B cell (primary cell): ENCODE results near the gene ACACB. TPM values are rescaled to one million over a fixed set of nuclear protein-coding genes. Genes with fewer than 3 reads are reported as not detected.

ENCODE experiments used
- ATAC-seq: fragments of 200-7000 bp; cut with Tn5 transposase; one replicate; pipeline ENCODE4 v1.10.0; 2021; ENCODE audit warnings: low read depth, mild to moderate bottlenecking, moderate number of reproducible peaks, moderate library complexity
- CTCF ChIA-PET: fragments of 350-600 bp; sonication (Branson Sonifier 250); formaldehyde crosslinking; loops from one replicate; lab custom pipeline; 2021; ENCODE audit warnings: antibody characterized with exemption, inconsistent platforms; lab: Charles Lee
- POLR2A ChIA-PET: fragments of 350-600 bp; sonication (Branson Sonifier 250); formaldehyde crosslinking; loops from one replicate; lab custom pipeline; 2021; ENCODE audit warnings: antibody characterized with exemption; lab: Charles Lee
- DNase-seq: peaks from one replicate; pipeline ENCODE4 v3.0.0; 2013
- H2AFZ ChIP-seq: 2 replicates; pipeline ENCODE4 v1.6.1; 2012; ENCODE audit warnings: mild to moderate bottlenecking, low read depth, low read length; ENCODE audit not compliant: insufficient read depth, poor library complexity, severe bottlenecking
- H3K27ac ChIP-seq, 2 donors: 1 replicate in 1 of 2; 2 replicates in 1 of 2; pipeline ENCODE4 v1.5.1; 2012 to 2013; ENCODE audit warnings: low read length in 2 of 2, mild to moderate bottlenecking in 2 of 2, moderate library complexity in 1 of 2
- H3K27me3 ChIP-seq, 4 experiments: fragments of 200-600 bp in 1 of 4; sonication (generic) in 1 of 4; replicated peaks in 1 of 4; 1 replicate in 2 of 4; 2 replicates in 2 of 4; pipeline versions ENCODE4 v1.6.1 to v1.7.0; 2013 to 2016; ENCODE audit warnings: low read length in 3 of 4, mild to moderate bottlenecking in 2 of 4, mixed read lengths in 1 of 4, moderate library complexity in 1 of 4; ENCODE audit not compliant: insufficient read depth in 4 of 4, control insufficient read depth in 3 of 4; ENCODE audit errors: control extremely low read depth in 1 of 4
- H3K36me3 ChIP-seq, 2 experiments: replicated peaks in 1 of 2; 1 replicate in 1 of 2; 2 replicates in 1 of 2; pipeline versions ENCODE4 v1.6.1 to v1.7.1; 2013; ENCODE audit warnings: low read length in 1 of 2; ENCODE audit not compliant: insufficient read depth in 2 of 2, control insufficient read depth in 1 of 2; ENCODE audit errors: control extremely low read depth in 1 of 2, extremely low read depth in 1 of 2
- H3K4me1 ChIP-seq, 2 donors: fragments of 200-600 bp in 1 of 2; sonication (generic) in 1 of 2; 1 replicate in 1 of 2; 2 replicates in 1 of 2; pipeline versions ENCODE4 v1.5.1 to v1.6.1; 2013 to 2017; ENCODE audit warnings: low read length in 2 of 2; ENCODE audit not compliant: control insufficient read depth in 2 of 2, insufficient read depth in 2 of 2
- H3K4me2 ChIP-seq: replicated peaks from 2 replicates; pipeline ENCODE3; 2012; ENCODE audit warnings: mild to moderate bottlenecking, low read depth, low read length; ENCODE audit not compliant: poor library complexity, severe bottlenecking
- H3K4me3 ChIP-seq, 5 experiments: fragments of 200-600 bp in 1 of 5; sonication (generic) in 1 of 5; 1 replicate in 3 of 5; 2 replicates in 2 of 5; pipeline versions ENCODE4 v1.5.1 to v1.7.0; 2011 to 2016; ENCODE audit warnings: low read length in 4 of 5, mild to moderate bottlenecking in 4 of 5, low read depth in 2 of 5, control low read depth in 1 of 5, moderate library complexity in 1 of 5; ENCODE audit not compliant: insufficient read depth in 1 of 5; ENCODE audit errors: control extremely low read depth in 1 of 5, extremely low read depth in 1 of 5
- H3K79me2 ChIP-seq: fragments of 200-600 bp; sonication (generic); one replicate; pipeline ENCODE4 v1.6.0; 2016; ENCODE audit warnings: low read length; ENCODE audit not compliant: control insufficient read depth, insufficient read depth
- H3K9ac ChIP-seq: fragments of 200-600 bp; sonication (generic); 2 replicates; pipeline ENCODE4 v1.6.1; 2017; ENCODE audit warnings: mild to moderate bottlenecking, low read length, moderate library complexity
- H3K9me3 ChIP-seq, 3 donors: one replicate each; pipeline versions ENCODE4 v1.6.1 to v1.7.1; 2013; ENCODE audit warnings: low read length in 2 of 3; ENCODE audit not compliant: control insufficient read depth in 2 of 3, insufficient read depth in 1 of 3; ENCODE audit errors: control extremely low read depth in 1 of 3
- H4K20me1 ChIP-seq: 2 replicates; pipeline ENCODE4 v1.6.0; 2012; ENCODE audit warnings: mild to moderate bottlenecking, low read length; ENCODE audit not compliant: insufficient read depth, control insufficient read depth, poor library complexity, severe bottlenecking
- H3K27ac Mint-ChIP-seq: one replicate; pipeline ENCODE4 v1.8.0; 2021; ENCODE audit warnings: mixed read lengths
- H3K27me3 Mint-ChIP-seq: one replicate; pipeline ENCODE4 v1.8.0; 2021; ENCODE audit warnings: mixed read lengths
- H3K4me1 Mint-ChIP-seq: one replicate; pipeline ENCODE4 v1.8.0; 2021; ENCODE audit warnings: mixed read lengths
- H3K4me3 Mint-ChIP-seq: one replicate; pipeline ENCODE4 v1.8.0; 2021; ENCODE audit warnings: mixed read lengths
- H3K9me3 Mint-ChIP-seq: one replicate; pipeline ENCODE4 v1.8.0; 2022; ENCODE audit warnings: mixed read lengths; ENCODE audit not compliant: insufficient read depth
- EZH2 ChIP-seq: IDR thresholded peaks from 2 replicates; pipeline ENCODE4 v1.6.1; 2012; ENCODE audit warnings: borderline replicate concordance, low read depth, mild to moderate bottlenecking, moderate library complexity, low read length; ENCODE audit not compliant: insufficient read depth, poor library complexity, severe bottlenecking
- WGBS: methylation state at CpG from one replicate; pipeline ENCODE4 v1.1.5; 2013; ENCODE audit warnings: missing lambda C conversion rate; ENCODE audit not compliant: insufficient coverage; 5-methylcytosine and 5-hydroxymethylcytosine counted together
- intact Hi-C: fragments of 100-400 bp; cut with micrococcal nuclease; formaldehyde crosslinking; loops from one replicate; pipeline ENCODE4 v1.10.0; 2022
- polyA plus RNA-seq: library from polyadenylated mRNA; depleted of rRNA; stranded (reverse); fragments of >200 nt; gene quantifications from 2 replicates; pipeline ENCODE4 v1.2.3, GENCODE V29; 2012
- total RNA-seq, 2 donors: library from RNA; stranded (reverse); fragments of 120-200 nt in 1 of 2; gene quantifications; 1 replicate in 1 of 2; 2 replicates in 1 of 2; pipeline versions ENCODE4 v1.2.3 to v1.2.4, GENCODE V29; 2013 to 2022
- TF ChIP-seq, protein P1 (sequence below): fragments of 200-600 bp; IDR thresholded peaks from one replicate; pipeline ENCODE4 v1.8.0; 2022; ENCODE audit warnings: antibody characterized with exemption, mild to moderate bottlenecking

The ACACB gene
- total and polyA plus RNA-seq, 2 donors (not counting 1 experiment from before 2014, with no cell fraction given), result 7.4 to 27.5 TPM

DNA sequence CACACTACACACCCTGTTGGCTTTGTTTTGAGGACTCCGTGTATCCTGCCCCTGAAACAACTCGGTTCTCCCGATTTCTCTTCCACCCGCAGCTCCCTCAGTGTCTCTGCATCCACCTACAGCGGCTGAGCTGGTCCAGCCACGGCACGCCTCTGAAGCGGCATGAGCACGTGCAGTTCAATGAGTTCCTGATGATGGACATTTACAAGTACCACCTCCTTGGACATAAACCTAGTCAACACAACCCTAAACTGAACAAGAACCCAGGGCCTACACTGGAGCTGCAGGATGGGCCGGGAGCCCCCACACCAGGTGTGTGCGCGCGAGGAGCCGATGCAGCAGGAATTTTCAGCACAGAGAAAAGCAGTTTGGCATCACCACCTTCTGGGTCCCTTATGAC is 33.6 kb upstream of the ACACB start:
- H3K4me1 Mint-ChIP-seq, result no peaks in the 10 kb centered on the region
- TF ChIP-seq, protein P1, sequence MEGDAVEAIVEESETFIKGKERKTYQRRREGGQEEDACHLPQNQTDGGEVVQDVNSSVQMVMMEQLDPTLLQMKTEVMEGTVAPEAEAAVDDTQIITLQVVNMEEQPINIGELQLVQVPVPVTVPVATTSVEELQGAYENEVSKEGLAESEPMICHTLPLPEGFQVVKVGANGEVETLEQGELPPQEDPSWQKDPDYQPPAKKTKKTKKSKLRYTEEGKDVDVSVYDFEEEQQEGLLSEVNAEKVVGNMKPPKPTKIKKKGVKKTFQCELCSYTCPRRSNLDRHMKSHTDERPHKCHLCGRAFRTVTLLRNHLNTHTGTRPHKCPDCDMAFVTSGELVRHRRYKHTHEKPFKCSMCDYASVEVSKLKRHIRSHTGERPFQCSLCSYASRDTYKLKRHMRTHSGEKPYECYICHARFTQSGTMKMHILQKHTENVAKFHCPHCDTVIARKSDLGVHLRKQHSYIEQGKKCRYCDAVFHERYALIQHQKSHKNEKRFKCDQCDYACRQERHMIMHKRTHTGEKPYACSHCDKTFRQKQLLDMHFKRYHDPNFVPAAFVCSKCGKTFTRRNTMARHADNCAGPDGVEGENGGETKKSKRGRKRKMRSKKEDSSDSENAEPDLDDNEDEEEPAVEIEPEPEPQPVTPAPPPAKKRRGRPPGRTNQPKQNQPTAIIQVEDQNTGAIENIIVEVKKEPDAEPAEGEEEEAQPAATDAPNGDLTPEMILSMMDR, result no peak
- no peak for TF ChIP-seq EZH2
- Histone ChIP-seq H3K4me1 (no peaks in the 10 kb centered on the region), H3K9me3 (peaks cover 0 to 6% (median 1%) of the 10 kb centered on the region in 3 donors), H4K20me1 (no peaks in the 10 kb centered on the region), H3K36me3 (peaks cover 4 to 57% of the 10 kb centered on the region in 2 experiments), H2AFZ (no peak overlapping the region), H3K27ac (no peak overlapping the region), H3K9ac (no peak overlapping the region), H3K4me2 (no peak overlapping the region), H3K79me2 (no peaks in the 10 kb centered on the region), H3K27me3 (no peaks in the 10 kb centered on the region), H3K4me3 (no peak overlapping the region)
- H3K27me3 Mint-ChIP-seq, result no peaks in the 10 kb centered on the region
- intact Hi-C loops, result no loop called here
- POLR2A ChIA-PET, result interaction anchor here (0.6 kb wide), 1 partner anchor 557 kb away, joined by 4 read pairs; no protein-coding TSS in a partner anchor
- CTCF ChIA-PET, result no interaction called here
- ATAC-seq (no peak), DNase-seq (no peak)
- H3K4me3 Mint-ChIP-seq, result no peak overlapping the region
- H3K9me3 Mint-ChIP-seq, result peaks cover 10% of the 10 kb centered on the region
- H3K27ac Mint-ChIP-seq, result no peak overlapping the region
- WGBS, result 99% methylated on average over 9 of the region's 14 CpGs

DNA sequence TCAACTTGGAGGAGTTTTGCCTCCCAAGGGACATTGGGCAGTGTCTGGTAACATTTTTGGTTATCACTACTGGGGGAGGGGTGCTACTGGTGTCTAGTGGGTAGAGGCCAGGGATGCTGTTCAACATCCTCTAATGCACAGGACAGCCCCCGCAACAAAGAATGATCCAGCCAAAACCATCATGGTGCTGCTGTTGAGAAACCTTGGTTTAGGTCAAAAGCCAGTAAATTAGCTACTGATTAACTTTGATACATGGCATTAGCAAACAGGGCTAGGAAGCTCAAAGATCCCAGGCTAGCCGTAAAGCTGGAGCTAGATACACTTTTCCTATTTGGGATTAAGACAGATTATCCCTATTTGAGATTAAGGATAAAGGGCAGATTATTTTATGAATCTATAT is 32.0 kb upstream of the ACACB start:
- Mint-ChIP-seq H3K4me1 (no peaks in the 10 kb centered on the region), H3K27me3 (no peaks in the 10 kb centered on the region), H3K27ac (no peak overlapping the region), H3K9me3 (peaks cover 6% of the 10 kb centered on the region), H3K4me3 (no peak overlapping the region)
- Histone ChIP-seq H3K9me3 (no peaks in the 10 kb centered on the region), H3K9ac (no peak overlapping the region), H4K20me1 (no peaks in the 10 kb centered on the region), H3K27ac (no peak overlapping the region), H3K27me3 (no peaks in the 10 kb centered on the region), H3K4me2 (no peak overlapping the region), H3K4me3 (no peak overlapping the region), H3K4me1 (no peaks in the 10 kb centered on the region), H3K79me2 (no peaks in the 10 kb centered on the region), H3K36me3 (peaks cover 2 to 72% of the 10 kb centered on the region in 2 experiments), H2AFZ (no peak overlapping the region)
- ChIA-PET POLR2A (no interaction called here), CTCF (no interaction called here)
- TF ChIP-seq, protein P1, result no peak
- TF ChIP-seq EZH2, result no peak
- intact Hi-C loops, result no loop called here
- ATAC-seq (no peak), DNase-seq (no peak)
- WGBS, result 100% methylated on average over 1 of the region's 2 CpGs
